HG03439 (cell line): ENCODE data around the gene ADSL.
A peak's percentile ranks its signal among the peaks of the same experiment; 100 is the strongest.
"Not testable (repeated sequence)": the region's sequence is repeated elsewhere in the genome, so short reads cannot be mapped to it uniquely, and the experiment has no call there.

Experiments used
- ATAC-seq: cut with Tn5 transposase; IDR thresholded peaks from one replicate; pipeline ENCODE4 v1.9.1; 2021; ENCODE audit warnings: mild to moderate bottlenecking, moderate library complexity; ENCODE audit not compliant: unreplicated experiment

Gene ADSL

DNA sequence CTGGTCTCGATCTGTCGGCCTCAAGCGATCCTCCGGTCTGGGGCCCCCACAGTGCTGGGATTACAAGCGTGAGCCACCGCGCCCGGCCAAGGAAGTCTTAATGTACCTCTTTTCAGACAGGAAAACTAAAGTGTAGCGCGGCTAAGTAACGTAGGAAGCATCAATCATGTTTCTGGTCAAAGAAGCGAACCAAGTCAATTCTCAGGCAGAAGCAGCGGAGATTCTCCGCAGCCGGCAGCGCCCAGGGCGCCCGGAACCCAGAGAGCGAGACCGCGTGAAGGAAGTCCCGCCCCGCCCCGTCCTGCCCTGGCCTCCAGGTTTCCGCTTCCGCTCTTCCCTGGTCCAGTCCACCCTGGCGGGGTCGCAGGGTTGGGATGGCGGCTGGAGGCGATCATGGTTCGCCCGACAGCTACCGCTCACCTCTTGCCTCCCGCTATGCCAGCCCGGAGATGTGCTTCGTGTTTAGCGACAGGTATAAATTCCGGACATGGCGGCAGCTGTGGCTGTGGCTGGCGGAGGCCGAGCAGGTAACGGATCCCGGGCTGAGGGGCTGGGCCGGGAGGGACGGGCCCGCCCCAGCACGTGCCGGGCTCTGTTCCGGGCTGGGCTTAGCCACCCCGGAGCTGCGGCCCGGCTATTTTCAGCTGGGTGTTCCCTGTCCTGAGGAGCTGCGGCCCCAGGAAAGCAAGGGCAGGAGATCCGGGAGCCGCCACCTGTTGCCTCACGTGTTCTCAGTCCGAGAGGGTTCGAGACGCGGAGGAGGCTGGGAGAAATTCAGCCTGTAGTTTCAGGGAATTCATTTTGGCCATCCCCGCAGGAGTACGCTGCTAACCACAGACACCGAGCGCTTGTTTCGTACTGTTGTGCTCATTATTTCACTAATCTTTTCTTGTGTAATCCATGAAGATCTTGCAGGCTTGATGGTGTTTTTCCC lies at the start of gene ADSL:
Gene ADSL, plus strand, starts transcription at position 316 of the 934 bp plus-strand sequence. Its CDS starts 59 bp downstream, at position 375.
- ATAC-seq: peak; percentile 86

- no peak for ATAC-seq
Observed at GRCh38 chr22:40300316-40300715, 46.0 kb upstream of the ADSL start.

- ATAC-seq: no peak
Observed at GRCh38 chr22:40300884-40301672, 45.2 kb upstream of the ADSL start.

- ATAC-seq: no peak
Observed at GRCh38 chr22:40302149-40302548, 44.2 kb upstream of the ADSL start.

- no peak for ATAC-seq
Observed at GRCh38 chr22:40305625-40306024, 40.7 kb upstream of the ADSL start.

GRCh38 chr22:40308999-40309573 lies 37.2 kb upstream of the ADSL start:
- ATAC-seq: no peak

GRCh38 chr22:40309631-40310030 lies 36.7 kb upstream of the ADSL start:
- no peak for ATAC-seq

GRCh38 chr22:40310081-40310767 lies 36.1 kb upstream of the ADSL start:
- no peak for ATAC-seq

GRCh38 chr22:40310768-40311120 lies 35.6 kb upstream of the ADSL start:
- ATAC-seq: no peak

DNA sequence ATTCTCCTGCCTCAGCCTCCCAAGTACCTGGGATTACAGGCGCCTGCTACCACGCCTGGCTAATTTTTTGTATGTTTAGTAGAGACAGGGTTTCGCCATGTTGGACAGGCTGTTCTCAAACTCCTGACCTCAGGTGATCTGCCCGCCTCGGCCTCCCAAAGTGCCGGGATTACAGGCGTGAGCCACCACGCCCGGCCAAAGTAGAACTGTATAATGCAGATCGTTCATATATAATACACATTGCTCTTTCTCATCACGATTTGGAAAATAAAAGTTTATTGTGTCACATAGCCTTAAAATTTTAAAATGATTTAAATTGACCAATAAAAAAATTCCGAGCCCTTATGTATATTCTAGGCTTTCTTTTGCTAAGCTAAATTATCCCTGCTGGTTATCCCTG lies 34.7 kb upstream of the ADSL start:
- not testable (repeated sequence) for ATAC-seq

DNA sequence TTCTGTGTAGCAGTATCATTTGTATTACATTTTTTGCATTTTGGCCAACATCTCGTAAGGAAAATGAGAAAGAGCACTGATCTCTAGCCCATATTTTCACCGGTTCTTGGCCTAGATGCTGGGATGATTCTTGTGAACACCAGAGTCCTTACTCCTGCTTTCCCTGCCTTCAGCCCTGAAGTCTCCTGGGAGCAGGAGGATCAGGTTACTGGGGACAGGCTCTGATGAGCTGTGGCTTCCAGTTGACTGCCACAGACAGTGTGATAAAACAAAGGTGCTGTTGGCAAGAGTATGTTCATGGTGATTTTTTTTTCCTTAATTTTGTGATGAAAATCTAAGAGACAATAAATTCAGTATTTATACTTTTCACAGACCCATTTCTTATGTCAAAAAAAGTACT lies 34.2 kb upstream of the ADSL start:
- ATAC-seq: no peak

DNA sequence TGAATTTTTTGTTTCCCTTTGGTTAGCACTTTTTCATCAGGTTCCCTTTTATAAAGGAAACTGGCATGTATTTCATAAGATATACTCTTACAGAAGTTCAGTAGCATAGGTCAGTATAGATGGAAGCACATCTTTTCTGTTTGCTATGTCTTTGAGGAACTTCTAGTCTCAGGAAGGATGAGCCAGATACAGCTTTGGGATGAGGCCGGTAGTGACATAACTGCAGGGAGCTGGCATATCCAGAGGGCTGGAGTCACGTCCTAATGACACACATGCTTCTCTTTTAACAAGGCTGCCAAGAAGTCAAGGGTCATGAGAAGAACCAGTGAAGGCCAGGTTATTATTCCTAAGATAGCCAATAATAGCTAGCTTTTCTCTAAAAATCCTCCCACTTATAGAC lies 33.3 kb upstream of the ADSL start:
- no peak for ATAC-seq

GRCh38 chr22:40314041-40314440 lies 32.3 kb upstream of the ADSL start:
- no peak for ATAC-seq

GRCh38 chr22:40320687-40321086 lies 25.6 kb upstream of the ADSL start:
- ATAC-seq: no peak

DNA sequence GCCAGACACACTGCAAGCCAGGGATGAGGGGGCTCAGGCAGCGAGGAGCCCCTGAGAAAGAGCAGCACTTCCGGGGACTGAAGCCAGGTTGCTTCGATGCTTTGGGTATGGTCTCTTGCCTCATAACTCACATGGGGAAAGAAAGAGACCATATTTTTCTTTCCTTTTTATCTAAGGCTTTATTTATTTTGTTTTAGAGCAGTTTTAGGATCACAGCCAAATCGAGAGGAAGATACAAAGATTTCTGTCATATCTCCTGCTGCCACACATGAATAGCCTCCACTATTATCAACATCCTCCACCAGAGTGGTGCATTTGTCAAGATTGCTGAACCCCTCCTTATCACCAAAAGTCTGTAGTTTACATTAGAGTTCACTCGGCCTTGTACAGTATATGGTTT lies 24.3 kb upstream of the ADSL start:
- no peak for ATAC-seq

DNA sequence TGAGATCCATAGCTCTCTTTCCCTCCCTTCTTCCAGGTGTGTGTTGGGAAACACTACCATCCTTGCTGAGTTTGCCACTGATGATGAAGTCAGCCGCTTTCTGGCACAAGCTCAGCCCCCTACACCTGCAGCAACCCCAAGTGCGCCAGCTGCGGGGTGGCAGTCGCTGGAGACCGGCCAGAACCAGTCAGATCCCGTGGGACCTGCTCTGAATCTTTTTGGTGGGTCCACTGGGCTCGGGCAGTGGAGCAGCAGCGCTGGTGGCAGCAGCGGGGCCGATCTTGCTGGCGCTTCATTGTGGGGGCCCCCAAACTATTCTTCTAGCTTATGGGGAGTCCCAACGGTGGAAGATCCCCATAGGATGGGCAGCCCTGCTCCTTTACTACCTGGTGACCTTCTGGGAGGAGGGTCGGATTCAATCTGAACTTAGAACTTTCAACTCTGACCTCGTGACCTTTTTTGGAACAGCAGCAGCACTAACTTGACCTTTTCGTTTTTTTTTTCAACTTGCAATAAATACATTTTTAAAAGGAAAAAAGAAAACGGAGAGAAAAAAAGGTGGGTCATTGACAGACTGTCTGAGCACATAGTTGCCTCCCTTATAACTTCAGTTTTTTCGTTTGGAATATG lies 23.4 kb upstream of the ADSL start:
- ATAC-seq: no peak

- no peak for ATAC-seq
Observed at GRCh38 chr22:40323681-40324171, 22.6 kb upstream of the ADSL start.

DNA sequence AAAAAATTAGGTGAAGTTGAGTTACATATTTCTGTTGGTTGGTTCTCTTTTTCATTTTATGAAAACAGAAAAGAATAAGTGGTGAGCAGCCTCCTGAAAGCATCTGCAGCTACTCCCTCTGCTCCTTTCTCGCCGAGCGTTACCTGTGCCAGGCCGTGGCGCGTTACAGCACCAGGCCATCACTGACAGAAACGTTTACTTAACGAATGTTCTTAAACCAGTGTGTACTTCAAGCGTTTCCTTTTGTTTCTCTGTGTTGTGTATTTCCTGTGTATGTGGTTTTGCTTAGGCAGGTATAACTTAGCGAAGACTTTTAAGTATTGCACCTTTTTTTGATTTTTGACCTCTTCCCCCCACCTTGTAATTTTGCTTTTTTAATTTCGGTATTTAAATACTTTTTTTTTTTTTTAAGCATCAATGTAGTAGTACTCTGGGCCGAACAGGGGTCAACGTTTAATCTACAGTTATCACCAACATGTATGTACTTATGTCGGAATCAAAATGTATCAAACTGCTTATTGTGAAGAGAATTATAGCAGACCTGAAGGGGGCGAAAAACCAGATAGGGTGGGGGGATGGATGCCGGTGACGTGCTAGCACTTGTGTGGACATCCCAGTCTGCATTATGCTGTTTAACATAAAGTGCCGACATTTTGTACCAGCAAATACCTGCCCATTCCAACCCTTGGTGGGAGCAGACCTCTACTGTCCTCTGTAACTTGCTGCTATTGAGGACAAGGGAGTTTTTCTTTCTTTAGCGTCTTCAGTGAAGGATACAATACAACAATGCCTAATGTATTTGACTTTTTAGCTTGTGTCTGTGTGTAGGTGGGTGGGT lies 21.6 kb upstream of the ADSL start:
- no peak for ATAC-seq

- no peak for ATAC-seq
Observed at GRCh38 chr22:40325315-40325714, 21.0 kb upstream of the ADSL start.
